Right ventricle myocardium inferior (tissue), 1 donor: ENCODE measurements around the gene FHIT. TPM values are rescaled to one million over a fixed set of nuclear protein-coding genes. Genes with fewer than 3 reads are reported as not detected.

ENCODE experiments used
- ATAC-seq: fragments of 200-7000 bp; cut with Tn5 transposase; one replicate; pipeline ENCODE4 v1.9.1; 2020; ENCODE audit warnings: mild to moderate bottlenecking, moderate library complexity
- DNase-seq: peaks from one replicate; pipeline ENCODE4 v3.0.0; 2021; ENCODE audit errors: missing footprints
- intact Hi-C: fragments of 100-400 bp; cut with DNase I; formaldehyde crosslinking; loops from one replicate; pipeline ENCODE4 v1.11.0; 2022
- total RNA-seq: library from RNA; stranded (reverse); fragmentation: NEBNext Ultra II Directional; extraction: Animal tissue kit (Norgen Biotek cat#: 25700); gene quantifications from one replicate; pipeline ENCODE4 v1.2.1, GENCODE V29; 2021
- donor health status: DM: no; HTN: yes; CAD: no; lungs with severe emphysema.

FHIT gene
- total RNA-seq, 1 donor from 2014 or later, result 24.5 TPM

- intact Hi-C loops, result no loop called here
- no peak for DNase-seq
- no peak for ATAC-seq
Measured at GRCh38 chr3:59754456-59755129, 1496.7 kb downstream of the FHIT start.

- DNase-seq, result no peak
- intact Hi-C loops, result no loop called here
Measured at GRCh38 chr3:59753808-59754450, 1497.3 kb downstream of the FHIT start.

GRCh38 chr3:59752925-59753324, 1498.3 kb downstream of the FHIT start:
- intact Hi-C loops, result no loop called here
- ATAC-seq, result no peak
- DNase-seq, result no peak

More at GRCh38 chr3:59753808-59754450, 1497.3 kb downstream of the FHIT start:
- no peak for ATAC-seq

- intact Hi-C loops, result no loop called here
- ATAC-seq, result no peak
- no peak for DNase-seq
Measured at GRCh38 chr3:59751606-59752005, 1499.6 kb downstream of the FHIT start.

GRCh38 chr3:59750391-59750790, 1500.9 kb downstream of the FHIT start:
- intact Hi-C loops, result no loop called here
- no peak for DNase-seq
- ATAC-seq, result no peak

GRCh38 chr3:59749291-59749690, 1502.0 kb downstream of the FHIT start:
- ATAC-seq (no peak), DNase-seq (no peak)
- intact Hi-C loops, result no loop called here

GRCh38 chr3:59746585-59746984, 1504.7 kb downstream of the FHIT start:
- ATAC-seq, result no peak
- intact Hi-C loops, result no loop called here
- no peak for DNase-seq

GRCh38 chr3:59737241-59737640, 1514.0 kb downstream of the FHIT start:
- no peak for DNase-seq

GRCh38 chr3:59734061-59734460, 1517.2 kb downstream of the FHIT start:
- intact Hi-C loops, result no loop called here
- ATAC-seq (no peak), DNase-seq (no peak)

More at GRCh38 chr3:59737241-59737640, 1514.0 kb downstream of the FHIT start:
- intact Hi-C loops, result no loop called here
- peak; percentile 62 for ATAC-seq

- intact Hi-C loops, result no loop called here
- ATAC-seq (no peak), DNase-seq (no peak)
Measured at GRCh38 chr3:59733041-59733809, 1518.0 kb downstream of the FHIT start.

- intact Hi-C loops, result no loop called here
- DNase-seq (no peak), ATAC-seq (no peak)
Measured at GRCh38 chr3:59731943-59732342, 1519.3 kb downstream of the FHIT start.

GRCh38 chr3:59730591-59730990, 1520.7 kb downstream of the FHIT start:
- no peak for ATAC-seq
- intact Hi-C loops, result no loop called here
- DNase-seq, result no peak

- intact Hi-C loops, result no loop called here
- ATAC-seq, result no peak
- no peak for DNase-seq
Measured at GRCh38 chr3:59728587-59728908, 1522.7 kb downstream of the FHIT start.

- no peak for ATAC-seq
- no peak for DNase-seq
- intact Hi-C loops, result no loop called here
Measured at GRCh38 chr3:59727902-59728586, 1523.2 kb downstream of the FHIT start.

GRCh38 chr3:59726279-59726678, 1525.0 kb downstream of the FHIT start:
- DNase-seq (no peak), ATAC-seq (no peak)
- intact Hi-C loops, result no loop called here

- DNase-seq (no peak), ATAC-seq (no peak)
- intact Hi-C loops, result no loop called here
Measured at GRCh38 chr3:59717679-59718205, 1533.5 kb downstream of the FHIT start.

GRCh38 chr3:59714066-59714465, 1537.2 kb downstream of the FHIT start:
- DNase-seq (no peak), ATAC-seq (no peak)
- intact Hi-C loops, result no loop called here

GRCh38 chr3:59710554-59710953, 1540.7 kb downstream of the FHIT start:
- intact Hi-C loops, result no loop called here
- DNase-seq (no peak), ATAC-seq (no peak)
